ENCODE measurements around the gene PAIP2. TPM values are rescaled to one million over a fixed set of nuclear protein-coding genes. Genes with fewer than 3 reads are reported as not detected.
"Not testable (repeated sequence)": the region's sequence is repeated elsewhere in the genome, so short reads cannot be mapped to it uniquely, and the experiment has no call there.

The PAIP2 gene
- polyA plus RNA-seq, 6 donors from 2014 or later = 348 to 544 (median 403) TPM

DNA sequence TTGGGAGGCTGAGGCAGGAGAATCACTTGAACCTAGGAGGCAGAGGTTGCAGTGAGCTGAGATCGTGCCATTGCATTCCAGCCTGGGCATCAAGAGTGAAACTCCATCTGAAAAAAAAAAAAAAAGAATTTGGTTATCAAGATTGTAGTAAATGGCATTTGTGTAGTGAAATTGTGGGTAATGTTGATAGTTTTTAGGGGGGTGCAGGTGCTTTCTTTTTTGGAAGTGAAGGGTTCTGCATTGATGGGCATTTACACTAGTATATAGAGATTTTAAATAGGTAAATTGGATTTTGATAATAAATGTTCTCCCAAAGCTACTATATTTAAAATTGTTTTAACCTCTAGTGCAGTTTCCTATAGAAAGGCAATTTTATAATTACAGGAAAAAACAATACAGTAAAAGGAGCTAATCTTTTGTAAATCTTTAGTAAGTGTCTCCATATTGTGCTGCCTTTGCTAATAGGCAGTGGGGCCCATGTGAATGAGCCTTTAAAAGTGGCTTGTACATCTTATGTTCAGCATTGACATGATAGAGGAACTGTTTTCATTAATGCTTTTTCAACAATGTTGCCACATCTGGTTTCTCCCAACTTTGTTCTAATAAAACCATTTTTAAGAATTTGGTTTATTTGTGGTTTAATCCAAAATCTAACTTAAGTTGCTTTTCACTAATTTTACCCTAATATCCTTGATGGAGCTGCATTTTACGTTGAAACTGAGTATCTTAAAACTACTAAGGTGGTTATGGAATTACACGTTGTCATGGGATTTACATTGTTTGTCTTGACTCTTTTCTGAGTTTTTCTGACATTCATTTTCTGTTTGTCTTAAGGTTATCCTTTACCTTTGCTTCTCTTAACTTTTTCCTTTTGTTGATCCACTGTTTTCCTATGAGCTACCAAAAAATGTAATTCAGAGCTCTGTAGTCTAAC is 37.0 kb upstream of the PAIP2 start:
- Mint-ChIP-seq H3K27me3 (no peaks in the 10 kb centered on the region), H3K4me3 (peak overlapping the region in 4 of 8 donors; percentile 23 to 59 (median 42)), H3K36me3 (peaks cover 0 to 4% of the 10 kb centered on the region in 2 donors), H3K27ac (peak overlapping the region in 3 of 6 donors; percentile 50 to 80 (median 78)), H3K4me1 (peaks cover 52 to 95% (median 85%) of the 10 kb centered on the region in 3 donors), H3K9me3 (no peaks in the 10 kb centered on the region)
- ATAC-seq (ENCODE audit: low read depth in 2 of 2) (no peak), DNase-seq (no peak)

DNA sequence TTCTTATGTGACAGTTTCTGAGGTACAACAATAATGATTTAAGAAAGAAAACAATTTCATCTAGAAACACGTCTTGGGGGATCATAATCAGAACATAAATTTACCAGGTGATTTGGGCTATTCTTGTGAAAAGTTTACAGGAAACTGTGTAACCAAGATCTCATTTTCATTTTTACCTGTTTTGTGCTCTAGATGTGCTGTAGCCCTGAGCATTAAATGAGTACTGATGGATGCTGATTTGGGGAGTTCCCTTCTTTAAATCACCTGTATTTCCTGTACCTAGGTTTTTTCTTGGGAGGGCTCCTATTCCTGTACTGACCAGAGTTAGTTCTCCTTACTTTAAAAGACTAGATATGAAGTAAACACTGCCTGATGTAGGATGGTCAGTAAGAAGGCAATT is 35.5 kb upstream of the PAIP2 start:
- DNase-seq (no peak), ATAC-seq (ENCODE audit: low read depth in 2 of 2) (peak; percentile 21 to 24)
- no peaks in the 10 kb centered on the region for H3K9me3 Mint-ChIP-seq
- H3K36me3 Mint-ChIP-seq = peaks cover 0 to 4% of the 10 kb centered on the region in 2 donors
- no peaks in the 10 kb centered on the region for H3K27me3 Mint-ChIP-seq
- H3K4me3 Mint-ChIP-seq = peak overlapping the region in 4 of 8 donors; percentile 4 to 44 (median 16)
- H3K4me1 Mint-ChIP-seq = peaks cover 56 to 94% (median 88%) of the 10 kb centered on the region in 3 donors
- peak overlapping the region in 1 of 6 donors; percentile 40 for H3K27ac Mint-ChIP-seq

DNA sequence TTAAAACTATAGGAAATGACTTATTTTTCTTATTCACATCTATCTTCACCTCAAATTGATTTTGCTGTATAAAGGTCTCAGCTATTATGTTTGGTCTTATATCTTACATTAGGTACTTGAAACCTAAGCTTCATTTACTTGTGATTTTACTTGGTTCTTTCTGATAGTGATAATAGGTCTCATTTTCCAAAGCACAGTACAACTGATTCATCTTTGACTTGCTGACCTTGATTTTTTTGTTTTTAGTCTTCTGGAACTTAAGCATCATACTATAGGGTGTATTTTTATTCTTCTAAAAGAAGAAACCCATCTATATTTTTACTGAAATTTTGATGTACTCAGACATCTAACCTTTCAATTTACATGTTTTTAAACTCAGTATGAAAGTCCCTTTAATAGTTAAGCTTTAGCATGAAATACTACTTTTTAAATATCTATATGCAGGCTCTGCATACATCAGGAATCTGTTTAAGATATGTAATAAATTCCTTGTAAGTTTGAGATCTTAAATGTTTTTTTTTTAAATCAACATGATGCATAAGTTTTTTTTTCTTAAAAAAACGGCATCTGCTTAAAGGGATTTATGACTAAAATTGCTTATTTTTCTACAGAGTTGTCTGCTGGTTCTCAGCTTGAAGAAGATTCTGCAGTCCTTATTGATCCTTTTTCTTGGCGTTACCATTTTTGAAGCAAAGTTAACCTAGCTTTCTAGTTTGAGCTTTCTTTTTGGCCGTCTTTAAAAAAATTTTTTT is 34.9 kb upstream of the PAIP2 start:
- Mint-ChIP-seq H3K36me3 (peaks cover 0 to 4% of the 10 kb centered on the region in 2 donors), H3K4me1 (peaks cover 54 to 92% (median 83%) of the 10 kb centered on the region in 3 donors), H3K4me3 (peak overlapping the region in 3 of 8 donors; percentile 4 to 44 (median 25)), H3K27ac (peak overlapping the region in 1 of 6 donors; percentile 40), H3K27me3 (no peaks in the 10 kb centered on the region), H3K9me3 (no peaks in the 10 kb centered on the region)
- ATAC-seq (ENCODE audit: low read depth in 2 of 2) = no peak
- no peak for DNase-seq

DNA sequence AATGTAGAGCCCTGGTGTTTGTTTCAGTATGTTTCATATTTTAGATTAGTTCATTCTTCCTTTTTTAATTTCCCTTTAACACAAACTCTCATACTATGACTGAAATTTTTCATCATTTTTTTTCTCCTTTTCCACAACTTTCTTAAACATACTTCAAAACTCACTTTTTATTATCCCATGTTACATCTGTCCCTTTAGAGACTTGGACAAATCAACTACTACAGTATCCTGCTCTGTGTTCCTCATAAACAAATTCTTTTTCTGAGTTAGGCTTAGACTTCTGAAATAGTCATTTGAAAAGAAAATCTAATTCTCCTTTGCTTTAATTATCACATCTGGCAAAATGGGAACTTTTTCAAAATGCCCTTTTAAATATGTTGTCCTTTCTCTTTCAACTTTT is 32.9 kb upstream of the PAIP2 start:
- Mint-ChIP-seq H3K4me3 (peak overlapping the region in 5 of 8 donors; percentile 0 to 63 (median 12)), H3K27me3 (no peaks in the 10 kb centered on the region), H3K9me3 (no peaks in the 10 kb centered on the region), H3K4me1 (peaks cover 51 to 84% (median 67%) of the 10 kb centered on the region in 3 donors), H3K27ac (peak overlapping the region in 3 of 6 donors; percentile 13 to 58 (median 32)), H3K36me3 (peaks cover 0 to 4% of the 10 kb centered on the region in 2 donors)
- ATAC-seq (ENCODE audit: low read depth in 2 of 2) = no peak
- DNase-seq = no peak

DNA sequence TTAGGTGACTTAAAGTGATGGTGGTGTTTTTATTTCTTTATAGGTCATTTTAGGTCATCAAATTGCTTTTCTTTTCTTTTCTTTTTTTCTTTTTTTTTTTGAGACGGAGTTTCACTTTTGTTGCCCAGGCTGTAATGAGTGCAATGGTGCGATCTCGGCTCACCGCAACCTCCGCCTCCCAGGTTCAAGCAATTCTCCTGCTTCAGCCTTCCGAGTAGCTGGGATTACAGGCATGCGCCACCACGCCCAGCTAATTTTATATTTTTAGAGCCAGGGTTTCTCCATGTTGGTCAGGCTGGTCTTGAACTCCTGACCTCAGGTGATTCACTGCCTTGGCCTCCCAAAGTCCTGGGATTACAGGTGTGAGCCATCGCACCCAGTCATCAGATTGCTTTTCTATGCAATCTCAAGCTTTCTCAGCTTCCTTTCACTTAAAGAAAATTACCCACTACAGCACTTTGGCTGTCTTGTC is 30.9 kb upstream of the PAIP2 start:
- peaks cover 43 to 80% (median 57%) of the 10 kb centered on the region in 3 donors for H3K4me1 Mint-ChIP-seq
- peak overlapping the region in 1 of 8 donors; percentile 13 for H3K4me3 Mint-ChIP-seq
- H3K9me3 Mint-ChIP-seq; H3K36me3 Mint-ChIP-seq; ATAC-seq (ENCODE audit: low read depth in 2 of 2); H3K27me3 Mint-ChIP-seq; DNase-seq: not testable (repeated sequence)
- peak overlapping the region in 3 of 6 donors; percentile 34 to 86 (median 78) for H3K27ac Mint-ChIP-seq

DNA sequence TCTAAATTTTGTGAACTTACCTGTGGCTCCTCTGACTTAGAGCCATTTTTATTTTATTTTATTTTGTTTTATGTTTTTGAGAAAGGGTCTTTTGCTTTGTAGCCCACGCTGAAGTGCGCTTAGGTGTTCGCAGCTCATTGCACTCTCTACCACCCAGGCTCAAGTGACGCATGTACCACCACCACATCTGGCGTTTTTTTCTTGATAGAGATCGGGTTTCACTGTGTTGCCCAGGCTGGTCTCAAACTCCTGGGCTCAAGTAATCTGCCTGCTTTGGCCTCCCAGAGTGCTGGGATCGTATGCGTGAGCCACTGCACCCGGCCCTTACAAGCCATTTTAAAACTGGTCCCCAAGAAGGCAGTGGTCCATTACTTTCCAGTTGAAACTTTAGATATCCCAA is 29.6 kb upstream of the PAIP2 start:
- H3K36me3 Mint-ChIP-seq = peaks cover 0 to 4% of the 10 kb centered on the region in 2 donors
- ATAC-seq (ENCODE audit: low read depth in 2 of 2) (no peak), DNase-seq (no peak)
- H3K9me3 Mint-ChIP-seq = no peaks in the 10 kb centered on the region
- peak overlapping the region in 2 of 6 donors; percentile 20 to 36 for H3K27ac Mint-ChIP-seq
- H3K4me1 Mint-ChIP-seq = peaks cover 32 to 72% (median 46%) of the 10 kb centered on the region in 3 donors
- no peak overlapping the region for H3K4me3 Mint-ChIP-seq
- no peaks in the 10 kb centered on the region for H3K27me3 Mint-ChIP-seq

DNA sequence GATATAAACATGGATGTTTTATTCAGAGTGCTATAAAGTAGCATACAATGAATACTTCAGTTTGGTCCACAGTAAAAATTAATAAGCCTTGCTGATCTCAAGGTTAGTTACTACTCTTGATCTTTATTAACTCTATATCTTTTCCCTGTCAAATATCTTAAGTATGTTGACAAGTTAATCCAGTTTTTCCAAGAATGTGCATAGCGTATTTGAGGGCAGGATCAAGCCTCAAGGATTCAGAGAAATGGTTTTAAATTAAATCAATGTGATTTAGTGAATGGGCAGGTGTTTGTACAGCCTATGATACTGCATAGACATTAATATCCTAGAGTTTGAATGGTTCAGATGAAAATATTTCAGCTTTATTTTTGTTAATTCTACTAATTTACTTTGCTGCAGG is 27.4 kb upstream of the PAIP2 start:
- Mint-ChIP-seq H3K27me3 (no peaks in the 10 kb centered on the region), H3K4me1 (peaks cover 14 to 50% (median 26%) of the 10 kb centered on the region in 3 donors), H3K4me3 (no peak overlapping the region), H3K27ac (peak overlapping the region in 1 of 6 donors; percentile 20), H3K9me3 (no peaks in the 10 kb centered on the region), H3K36me3 (no peaks in the 10 kb centered on the region)
- ATAC-seq (ENCODE audit: low read depth in 2 of 2) = no peak
- DNase-seq = no peak

DNA sequence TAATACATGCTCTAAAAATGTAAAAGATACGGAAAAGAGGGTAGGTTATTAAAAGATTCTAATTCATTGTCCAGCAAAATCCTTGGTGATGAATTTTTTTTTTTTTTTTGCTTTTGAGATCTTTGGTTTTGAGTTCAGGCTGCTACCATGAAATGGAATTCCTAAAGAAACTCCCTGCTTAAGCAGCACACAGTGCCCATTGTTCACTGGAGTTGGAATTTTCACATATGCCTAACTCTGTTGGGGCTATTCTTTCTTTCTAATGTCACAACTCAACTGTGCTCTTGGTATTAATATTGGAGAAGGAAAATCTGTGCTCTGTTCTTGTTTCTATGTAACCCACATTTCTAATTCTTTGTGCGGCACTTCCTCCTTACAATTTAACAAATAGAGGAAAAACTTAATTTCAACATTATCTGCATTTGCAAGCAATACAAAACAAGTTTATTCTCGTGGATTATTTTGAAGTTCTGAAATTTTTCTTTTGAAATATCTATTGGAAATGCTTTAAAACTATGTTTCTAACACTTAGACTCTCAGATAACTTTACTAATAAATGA is 26.5 kb upstream of the PAIP2 start:
- Mint-ChIP-seq H3K9me3 (no peaks in the 10 kb centered on the region), H3K36me3 (no peaks in the 10 kb centered on the region), H3K4me3 (no peak overlapping the region), H3K4me1 (peaks cover 14 to 42% (median 19%) of the 10 kb centered on the region in 3 donors), H3K27ac (no peak overlapping the region), H3K27me3 (no peaks in the 10 kb centered on the region)
- ATAC-seq (ENCODE audit: low read depth in 2 of 2) (no peak), DNase-seq (no peak)

DNA sequence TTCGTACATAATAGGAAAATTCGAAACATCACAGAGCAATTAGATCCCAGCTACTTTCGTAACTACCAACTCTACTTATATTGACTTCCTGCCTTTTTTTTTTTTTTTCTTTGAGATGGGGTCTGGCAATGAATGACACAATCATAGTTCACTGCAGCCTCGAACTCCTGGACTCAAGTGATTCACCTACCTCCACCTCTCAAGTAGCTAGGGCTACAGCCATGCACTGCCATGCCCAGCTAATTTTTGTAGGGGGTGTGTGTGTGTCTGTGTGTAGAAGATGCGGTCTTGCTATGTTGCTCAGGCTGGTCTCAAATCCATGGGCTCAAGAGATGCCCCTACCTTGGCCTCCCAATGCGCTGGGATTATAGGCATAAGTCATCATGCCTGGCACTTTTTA is 5.8 kb upstream of the PAIP2 start:
- Mint-ChIP-seq H3K9me3 (no peaks in the 10 kb centered on the region), H3K4me3 (peak overlapping the region in 1 of 8 donors; percentile 66), H3K27me3 (no peaks in the 10 kb centered on the region), H3K27ac (peak overlapping the region in 5 of 6 donors; percentile 38 to 92 (median 60)), H3K36me3 (peaks cover 0 to 6% of the 10 kb centered on the region in 2 donors), H3K4me1 (peaks cover 4 to 9% (median 7%) of the 10 kb centered on the region in 3 donors)
- DNase-seq = no peak
- ATAC-seq (ENCODE audit: low read depth in 2 of 2) = peak in 1 of 2 donors; percentile 5

DNA sequence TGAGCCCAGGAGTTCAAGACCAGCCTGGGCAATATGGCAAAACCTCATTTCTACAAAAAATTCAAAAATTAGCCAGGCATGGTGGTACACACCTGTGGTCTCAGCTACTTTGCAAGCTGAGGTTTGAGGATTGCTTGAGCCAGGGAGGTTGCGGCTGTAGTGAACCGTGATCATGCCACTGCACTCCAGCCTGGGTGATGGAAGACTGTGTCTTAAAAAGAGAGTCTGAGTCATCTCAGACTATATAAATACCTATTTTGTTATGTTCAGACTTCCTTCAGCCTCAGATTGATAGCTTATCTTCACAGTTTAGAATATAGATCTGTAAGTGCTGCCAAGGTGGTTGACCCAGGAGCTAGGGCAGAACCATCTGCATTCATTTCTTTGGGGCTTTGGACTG is 1.6 kb upstream of the PAIP2 start:
- Mint-ChIP-seq H3K4me1 (peaks cover 31 to 46% (median 46%) of the 10 kb centered on the region in 3 donors), H3K36me3 (peaks cover 0 to 7% of the 10 kb centered on the region in 2 donors), H3K4me3 (peak overlapping the region in 4 of 8 donors; percentile 2 to 96 (median 14)), H3K27me3 (no peaks in the 10 kb centered on the region), H3K9me3 (no peaks in the 10 kb centered on the region), H3K27ac (no peak overlapping the region)
- ATAC-seq (ENCODE audit: low read depth in 2 of 2) (no peak), DNase-seq (no peak)

DNA sequence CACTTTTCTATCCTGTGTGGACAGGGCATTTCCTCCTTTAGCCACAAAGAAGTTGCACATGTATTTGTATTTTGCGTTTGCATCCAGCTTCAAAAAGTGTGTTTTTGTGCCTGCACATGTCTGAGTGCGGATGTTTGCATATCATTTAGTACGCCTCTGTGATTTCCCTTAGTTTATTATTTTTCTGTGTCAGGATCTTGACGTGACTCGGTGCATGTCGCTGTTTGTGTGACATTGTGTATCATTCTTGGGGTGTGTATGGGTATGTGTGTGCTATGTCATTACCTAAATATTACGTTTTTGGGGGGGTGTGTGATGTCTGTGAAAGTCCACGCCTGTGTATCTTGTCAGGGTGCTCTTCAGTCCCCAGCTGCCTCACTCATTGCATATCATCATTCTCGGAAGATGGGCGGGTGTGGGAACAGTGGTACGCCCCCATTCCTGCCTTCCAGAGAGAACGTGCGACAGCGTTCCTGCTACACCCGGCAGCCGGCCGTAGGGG is 416 bp upstream of the PAIP2 start:
- Mint-ChIP-seq H3K36me3 (peaks cover 7% of the 10 kb centered on the region in 2 donors), H3K4me1 (peaks cover 35 to 55% (median 55%) of the 10 kb centered on the region in 3 donors), H3K4me3 (peak overlapping the region; percentile 94 to 99 (median 98)), H3K27ac (peak overlapping the region; percentile 98 to 99 (median 99)), H3K27me3 (no peaks in the 10 kb centered on the region), H3K9me3 (no peaks in the 10 kb centered on the region)
- DNase-seq (no peak), ATAC-seq (ENCODE audit: low read depth in 2 of 2) (peak in 1 of 2 donors; percentile 11)

DNA sequence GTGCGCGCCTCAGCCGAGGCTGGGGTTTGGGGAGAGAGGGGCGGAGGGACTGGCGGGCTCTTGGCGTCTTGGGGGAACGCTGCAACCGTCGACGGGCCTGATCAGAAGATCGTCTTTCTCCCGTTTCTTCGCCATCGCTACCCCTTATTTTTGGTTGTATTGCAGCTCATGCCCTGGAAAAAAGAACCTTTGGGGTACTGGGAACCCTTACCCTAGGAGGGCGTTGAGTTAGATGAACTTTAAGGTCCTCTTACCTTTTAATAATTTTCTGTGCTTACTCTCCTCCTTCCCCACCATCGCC is 719 bp downstream of the PAIP2 start:
- ATAC-seq (ENCODE audit: low read depth in 2 of 2) = peak in 1 of 2 donors; percentile 69
- Mint-ChIP-seq H3K4me3 (peak overlapping the region; percentile 94 to 99 (median 98)), H3K27ac (peak overlapping the region; percentile 98 to 99 (median 99))

DNA sequence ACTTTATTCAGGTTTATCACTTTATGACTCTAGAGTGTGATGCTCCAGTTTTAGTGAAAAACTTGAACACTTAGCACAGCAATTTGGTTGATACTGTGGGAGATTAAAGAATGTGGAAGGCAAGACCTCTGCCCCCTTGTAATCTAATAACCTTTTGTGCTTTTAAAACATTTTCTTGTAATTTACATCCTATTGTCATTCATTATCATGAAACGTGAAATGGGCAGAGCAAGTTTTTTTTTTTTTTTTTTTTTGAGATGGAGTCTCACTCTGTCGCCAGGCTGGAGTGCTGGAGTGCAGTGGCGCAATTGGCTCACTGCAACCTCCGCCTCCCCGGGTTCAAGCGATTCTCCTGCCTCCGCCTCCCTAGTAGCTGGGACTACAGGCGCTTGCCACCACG is 1.8 kb downstream of the PAIP2 start:
- DNase-seq (no peak), ATAC-seq (ENCODE audit: low read depth in 2 of 2) (no peak)
- H3K36me3 Mint-ChIP-seq = peaks cover 7% of the 10 kb centered on the region in 2 donors
- peak overlapping the region in 4 of 6 donors; percentile 44 to 99 (median 98) for H3K27ac Mint-ChIP-seq
- no peaks in the 10 kb centered on the region for H3K27me3 Mint-ChIP-seq
- H3K4me3 Mint-ChIP-seq = peak overlapping the region; percentile 50 to 99 (median 98)
- no peaks in the 10 kb centered on the region for H3K9me3 Mint-ChIP-seq
- H3K4me1 Mint-ChIP-seq = peaks cover 39 to 70% (median 63%) of the 10 kb centered on the region in 3 donors

More for the DNA sequence above, 719 bp downstream of the PAIP2 start:
- peaks cover 7% of the 10 kb centered on the region in 2 donors for H3K36me3 Mint-ChIP-seq
- H3K4me1 Mint-ChIP-seq = peaks cover 39 to 62% (median 58%) of the 10 kb centered on the region in 3 donors
- no peaks in the 10 kb centered on the region for H3K9me3 Mint-ChIP-seq
- no peaks in the 10 kb centered on the region for H3K27me3 Mint-ChIP-seq
- DNase-seq = no peak

All from naive B cell (primary cell).